ENCODE data around the gene PGLYRP2.

GRCh38 chr19:15527705-15528104 lies 48.4 kb upstream of the PGLYRP2 start:
- TF ChIP-seq CTCF (IDR thresholded peaks at IDR 0.05) (no peak), POLR2A (IDR thresholded peaks at IDR 0.05) (no peak)

Measured in adrenal gland (tissue), 5 donors.